Skeletal muscle satellite cell (primary cell): Measurements from ENCODE around the gene SAXO1. TPM values are rescaled to one million over a fixed set of nuclear protein-coding genes. Genes with fewer than 3 reads are reported as not detected.
A peak's percentile ranks its signal among the peaks of the same experiment; 100 is the strongest.

Source experiments
- H3K27me3 ChIP-seq: 2 replicates; pipeline ENCODE4 v1.7.0; 2013; ENCODE audit warnings: low read length; ENCODE audit not compliant: control insufficient read depth, insufficient read depth
- H3K36me3 ChIP-seq: 2 replicates; pipeline ENCODE4 v1.7.0; 2013; ENCODE audit warnings: mild to moderate bottlenecking, control low read depth, low read length; ENCODE audit not compliant: insufficient read depth
- H3K4me1 ChIP-seq: 2 replicates; pipeline ENCODE4 v1.7.0; 2013; ENCODE audit warnings: low read length; ENCODE audit not compliant: control insufficient read depth, insufficient read depth
- H3K4me2 ChIP-seq: 2 replicates; pipeline ENCODE4 v1.7.0; 2013; ENCODE audit warnings: mild to moderate bottlenecking, low read length
- H3K4me3 ChIP-seq: 2 replicates; pipeline ENCODE4 v1.7.0; 2013; ENCODE audit warnings: low read length
- H3K9ac ChIP-seq: 2 replicates; pipeline ENCODE4 v1.7.0; 2013; ENCODE audit warnings: mild to moderate bottlenecking, low read depth, low read length, moderate library complexity
- H3K9me3 ChIP-seq: replicated peaks from 2 replicates; pipeline ENCODE4 v1.7.0; 2013; ENCODE audit warnings: mild to moderate bottlenecking, control low read depth, low read length
- small RNA-seq: library from RNA; depleted of rRNA; stranded (forward); fragments of <200 nt; gene quantifications from one replicate; pipeline ENCODE3, GENCODE V24; 2012

SAXO1 gene

GRCh38 chr9:18889550-18889949 is 143.5 kb downstream of the SAXO1 start:
- Histone ChIP-seq H3K4me3 (no peak overlapping the region), H3K4me2 (no peak overlapping the region), H3K36me3 (peaks cover 54% of the 10 kb centered on the region), H3K27me3 (no peaks in the 10 kb centered on the region), H3K9ac (no peak overlapping the region), H3K4me1 (peaks cover 15% of the 10 kb centered on the region), H3K9me3 (no peaks in the 10 kb centered on the region)

- H3K4me2 ChIP-seq, result no peak overlapping the region
- H3K27me3 ChIP-seq, result no peaks in the 10 kb centered on the region
- no peak overlapping the region for H3K4me3 ChIP-seq
- H3K36me3 ChIP-seq, result peaks cover 47% of the 10 kb centered on the region
- H3K4me1 ChIP-seq, result peaks cover 15% of the 10 kb centered on the region
- H3K9ac ChIP-seq, result no peak overlapping the region
- H3K9me3 ChIP-seq, result no peaks in the 10 kb centered on the region
These were observed 144.7 kb downstream of the SAXO1 start for GRCh38 chr9:18888290-18888689.

DNA sequence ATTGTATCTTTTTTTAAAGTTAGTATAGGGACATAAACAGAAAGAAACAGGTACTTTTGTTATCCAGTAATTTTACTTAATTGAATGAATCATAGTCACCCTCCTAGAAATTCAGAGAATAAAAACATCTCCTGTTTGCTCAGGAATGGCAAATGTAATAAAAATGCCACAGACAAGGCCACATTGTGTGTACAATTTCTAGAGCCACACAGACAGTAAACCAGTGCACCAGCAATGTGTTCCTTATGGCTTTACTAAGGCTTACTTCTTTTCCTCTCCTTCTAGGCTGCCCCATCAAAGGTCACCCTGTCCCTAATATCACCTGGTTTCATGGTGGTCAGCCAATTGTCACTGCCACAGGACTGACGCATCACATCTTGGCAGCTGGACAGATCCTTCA is 145.5 kb downstream of the SAXO1 start:
- no peak overlapping the region for H3K4me3 ChIP-seq
- H3K9ac ChIP-seq, result no peak overlapping the region

DNA sequence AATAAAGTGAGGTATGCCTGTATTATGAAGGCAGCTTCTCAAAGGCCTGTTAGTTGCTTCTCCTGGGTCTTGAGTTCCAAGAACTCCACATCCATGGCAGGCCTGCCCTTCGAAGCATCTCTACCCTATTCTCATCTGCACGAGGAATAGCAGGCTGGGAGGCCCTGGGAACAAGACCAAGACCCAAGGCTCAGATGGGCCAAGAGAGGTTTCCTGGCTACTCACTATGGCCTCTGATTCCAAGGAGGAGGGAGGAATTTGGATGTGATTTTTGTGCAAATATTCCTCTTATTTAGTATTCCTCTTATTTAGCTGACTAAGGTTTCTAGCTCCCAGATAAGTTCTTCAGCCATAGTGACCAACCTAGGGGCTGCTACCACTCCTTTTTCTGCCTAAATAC is 151.3 kb downstream of the SAXO1 start:
- no peak overlapping the region for H3K4me2 ChIP-seq
- no peak overlapping the region for H3K4me3 ChIP-seq
- H3K4me1 ChIP-seq, result no peaks in the 10 kb centered on the region
- H3K27me3 ChIP-seq, result no peaks in the 10 kb centered on the region
- peaks cover 15% of the 10 kb centered on the region for H3K36me3 ChIP-seq
- H3K9me3 ChIP-seq, result peaks cover 2% of the 10 kb centered on the region
- no peak overlapping the region for H3K9ac ChIP-seq

More for the DNA sequence above, 145.5 kb downstream of the SAXO1 start:
- peaks cover 1% of the 10 kb centered on the region for H3K9me3 ChIP-seq
- no peaks in the 10 kb centered on the region for H3K27me3 ChIP-seq
- peaks cover 45% of the 10 kb centered on the region for H3K36me3 ChIP-seq
- no peak overlapping the region for H3K4me2 ChIP-seq
- H3K4me1 ChIP-seq, result peaks cover 15% of the 10 kb centered on the region

- peaks cover 6% of the 10 kb centered on the region for H3K36me3 ChIP-seq
- no peak overlapping the region for H3K9ac ChIP-seq
- H3K9me3 ChIP-seq, result peaks cover 2% of the 10 kb centered on the region
- no peak overlapping the region for H3K4me3 ChIP-seq
- H3K4me2 ChIP-seq, result no peak overlapping the region
- H3K4me1 ChIP-seq, result no peaks in the 10 kb centered on the region
- no peaks in the 10 kb centered on the region for H3K27me3 ChIP-seq
These were observed 155.0 kb downstream of the SAXO1 start for GRCh38 chr9:18877984-18878383.

Small RNA genes within 50 kb of the gene (small RNA-seq; reads per million reads assigned to genes)
- gene RNU6-264P (not detected), gene SCARNA8 (122 reads per million, percentile 97 among the genes with 10 or more reads in this experiment)
